Astrocyte (in vitro differentiated cells and primary cell): ENCODE measurements around the gene CPM.

ENCODE experiments used
- EZH2 ChIP-seq: IDR thresholded peaks from 2 replicates; pipeline ENCODE4 v1.6.1; 2012; ENCODE audit warnings: mild to moderate bottlenecking, low read length, inconsistent platforms; ENCODE audit not compliant: insufficient read depth
- TF ChIP-seq, protein P1 (sequence below): IDR thresholded peaks from 2 replicates; pipeline ENCODE4 v1.5.1; 2011; ENCODE audit warnings: low read depth, mild to moderate bottlenecking, inconsistent platforms, low read length, moderate library complexity; ENCODE audit not compliant: insufficient read depth

DNA sequence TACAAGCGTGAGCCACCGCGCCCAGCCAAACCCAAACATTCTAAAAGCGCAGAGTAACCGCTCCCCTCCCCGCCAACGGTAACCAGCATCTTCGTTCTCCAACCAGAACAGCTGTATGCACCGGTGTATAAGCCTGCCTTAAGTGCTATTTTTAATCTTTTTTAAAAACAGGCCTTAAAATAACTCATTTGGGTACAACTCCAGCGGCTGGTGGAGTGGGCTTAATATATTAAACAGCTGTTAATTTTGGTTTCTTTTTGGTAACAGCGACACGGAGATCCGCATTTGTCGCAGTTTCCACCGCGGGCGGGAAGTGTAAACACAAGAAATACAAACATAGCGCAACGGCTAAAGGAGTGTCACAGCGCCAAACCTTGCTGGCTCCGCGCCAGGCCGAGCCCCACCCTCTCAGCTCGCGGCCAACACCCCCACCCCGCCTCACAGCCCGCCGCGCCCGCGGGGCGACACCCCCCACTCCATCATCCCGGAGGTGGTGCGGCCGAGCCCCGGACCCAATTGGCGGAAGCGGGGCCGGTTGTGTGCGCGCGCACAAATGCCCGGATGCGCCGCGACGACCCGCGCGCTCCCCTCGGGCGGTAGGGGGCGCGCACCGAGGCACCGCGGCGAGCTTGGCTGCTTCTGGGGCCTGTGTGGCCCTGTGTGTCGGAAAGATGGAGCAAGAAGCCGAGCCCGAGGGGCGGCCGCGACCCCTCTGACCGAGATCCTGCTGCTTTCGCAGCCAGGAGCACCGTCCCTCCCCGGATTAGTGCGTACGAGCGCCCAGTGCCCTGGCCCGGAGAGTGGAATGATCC, 125.2 kb downstream of the CPM start, which contains the start of gene MDM2:
- TF ChIP-seq, protein P1, sequence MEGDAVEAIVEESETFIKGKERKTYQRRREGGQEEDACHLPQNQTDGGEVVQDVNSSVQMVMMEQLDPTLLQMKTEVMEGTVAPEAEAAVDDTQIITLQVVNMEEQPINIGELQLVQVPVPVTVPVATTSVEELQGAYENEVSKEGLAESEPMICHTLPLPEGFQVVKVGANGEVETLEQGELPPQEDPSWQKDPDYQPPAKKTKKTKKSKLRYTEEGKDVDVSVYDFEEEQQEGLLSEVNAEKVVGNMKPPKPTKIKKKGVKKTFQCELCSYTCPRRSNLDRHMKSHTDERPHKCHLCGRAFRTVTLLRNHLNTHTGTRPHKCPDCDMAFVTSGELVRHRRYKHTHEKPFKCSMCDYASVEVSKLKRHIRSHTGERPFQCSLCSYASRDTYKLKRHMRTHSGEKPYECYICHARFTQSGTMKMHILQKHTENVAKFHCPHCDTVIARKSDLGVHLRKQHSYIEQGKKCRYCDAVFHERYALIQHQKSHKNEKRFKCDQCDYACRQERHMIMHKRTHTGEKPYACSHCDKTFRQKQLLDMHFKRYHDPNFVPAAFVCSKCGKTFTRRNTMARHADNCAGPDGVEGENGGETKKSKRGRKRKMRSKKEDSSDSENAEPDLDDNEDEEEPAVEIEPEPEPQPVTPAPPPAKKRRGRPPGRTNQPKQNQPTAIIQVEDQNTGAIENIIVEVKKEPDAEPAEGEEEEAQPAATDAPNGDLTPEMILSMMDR, result peak; percentile 32
- no peak for TF ChIP-seq EZH2
